HG03039 (cell line): ENCODE data around the gene SLC16A12.
"Not testable (repeated sequence)": the region's sequence is repeated elsewhere in the genome, so short reads cannot be mapped to it uniquely, and the experiment has no call there.

ENCODE experiments used
- ATAC-seq: cut with Tn5 transposase; IDR thresholded peaks from one replicate; pipeline ENCODE4 v1.9.1; 2021; ENCODE audit warnings: mild to moderate bottlenecking, moderate library complexity; ENCODE audit not compliant: unreplicated experiment

Gene SLC16A12

DNA sequence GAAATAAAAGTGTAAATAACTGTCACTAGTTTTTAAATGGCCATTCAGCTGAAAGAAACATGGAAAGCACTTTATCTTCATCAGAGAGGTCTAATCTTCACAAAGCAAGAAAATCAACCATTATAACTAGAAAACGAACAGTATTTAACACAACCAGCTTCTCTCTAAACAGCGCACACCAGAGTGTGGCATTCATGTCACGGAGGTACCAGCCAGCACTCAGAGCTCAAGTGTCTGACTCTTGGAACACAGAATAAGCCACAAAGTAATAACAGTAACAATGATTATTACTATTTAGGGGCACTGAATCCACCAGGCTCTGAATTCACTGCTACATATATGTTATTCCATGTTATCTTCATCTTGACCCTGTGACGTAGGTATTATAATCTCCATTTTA is 60.9 kb downstream of the SLC16A12 start:
- no peak for ATAC-seq

DNA sequence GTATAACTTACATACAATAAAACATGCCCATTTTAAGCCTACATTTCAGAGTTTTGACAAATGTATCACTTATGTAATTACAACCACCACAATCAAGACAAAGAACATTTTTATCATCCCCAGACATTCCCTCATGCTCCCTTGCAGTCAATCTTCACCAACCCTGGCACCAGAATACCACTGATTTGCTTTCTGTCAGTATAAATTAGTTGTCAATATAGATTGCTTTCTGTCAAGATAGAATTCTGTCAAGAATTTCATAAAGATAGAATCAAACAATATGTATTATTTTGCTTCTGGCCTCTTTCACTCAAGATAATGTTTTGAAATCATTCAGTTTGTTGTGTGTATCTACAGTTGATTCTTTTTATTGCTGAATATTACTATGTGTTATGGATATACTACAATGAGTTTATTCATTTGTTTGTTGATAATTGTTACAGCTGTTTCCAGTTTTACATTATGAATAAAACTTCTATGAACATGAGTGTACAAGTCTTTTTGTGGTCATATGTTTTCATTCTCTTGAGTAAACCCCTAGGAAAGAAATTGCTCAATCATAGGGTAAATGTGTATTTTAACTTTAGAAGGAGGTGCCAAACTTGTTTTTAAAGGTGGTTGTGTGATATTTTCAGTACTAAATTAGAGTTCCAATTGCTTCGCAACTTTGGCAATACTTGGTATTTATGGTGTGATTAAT is 64.1 kb downstream of the SLC16A12 start:
- no peak for ATAC-seq

DNA sequence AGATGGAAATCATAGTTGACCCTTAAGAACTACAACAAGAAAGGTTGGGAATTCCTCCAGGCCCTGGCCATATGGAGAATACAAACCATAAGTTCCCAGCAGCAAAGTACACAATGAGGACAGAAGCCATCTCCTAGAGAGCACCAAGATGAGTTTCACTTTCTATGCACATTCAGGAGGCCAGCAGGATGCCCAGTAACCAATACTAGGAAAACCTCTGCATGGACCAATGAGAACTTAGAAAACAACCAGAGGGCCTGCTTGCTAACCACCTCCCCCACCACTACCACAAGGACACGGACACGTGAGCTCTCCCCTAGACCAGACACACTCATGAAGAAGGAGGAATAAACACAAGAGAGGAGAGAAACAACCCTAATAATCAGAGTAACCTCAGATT is 64.8 kb downstream of the SLC16A12 start:
- no peak for ATAC-seq

DNA sequence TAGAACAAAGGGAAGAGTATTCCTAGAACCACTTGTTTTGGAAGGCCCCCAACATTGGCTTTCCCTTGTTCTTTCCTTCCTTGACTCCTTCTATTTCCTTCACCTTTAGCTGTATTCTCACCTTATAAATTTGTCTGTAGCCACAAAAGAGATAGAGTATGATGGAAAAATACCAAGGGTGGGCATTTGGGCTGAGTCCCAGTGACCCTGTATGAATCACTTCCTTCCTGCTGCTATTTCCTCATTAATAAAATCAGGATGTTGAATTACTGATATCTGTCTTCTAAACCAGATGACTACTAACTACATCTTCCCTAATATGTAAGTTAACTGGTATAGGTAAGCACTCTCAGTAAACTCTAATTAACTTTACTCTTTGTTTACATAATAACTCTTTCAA is 65.9 kb downstream of the SLC16A12 start:
- no peak for ATAC-seq

DNA sequence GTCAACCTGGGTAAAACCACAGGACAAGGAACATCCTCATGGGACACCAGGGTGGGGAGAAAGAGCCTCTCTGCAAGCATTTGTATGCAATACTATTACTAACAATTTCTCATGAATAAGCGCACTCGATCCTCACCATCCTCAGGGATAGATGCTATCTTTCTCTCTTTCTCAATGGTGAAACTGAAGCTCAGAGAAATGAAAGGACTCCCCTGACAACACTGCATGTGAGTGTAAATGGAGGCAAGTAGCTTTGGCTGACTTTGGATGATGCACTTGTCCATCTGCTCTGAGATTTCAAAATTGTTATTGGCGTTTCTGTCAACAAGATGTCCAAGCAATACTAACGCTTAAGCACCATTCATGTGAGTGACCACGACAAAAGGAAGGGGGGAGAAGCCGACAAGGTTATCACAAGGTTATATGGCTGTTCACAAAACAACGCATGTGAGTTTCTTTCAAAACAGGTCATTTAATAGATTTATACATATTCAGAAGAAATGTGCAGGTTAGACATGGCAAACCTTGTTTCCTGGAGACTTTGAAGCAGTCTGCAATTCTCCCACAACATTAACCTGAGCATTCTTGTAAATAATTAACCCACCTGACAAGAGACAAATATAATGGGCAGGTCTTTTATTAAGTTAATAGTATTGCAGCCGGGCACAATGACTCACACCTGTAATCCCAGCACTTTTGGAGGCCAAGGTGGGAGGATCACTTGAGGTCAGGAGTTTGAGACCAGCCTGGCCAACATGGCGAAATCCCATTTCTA is 67.0 kb downstream of the SLC16A12 start:
- ATAC-seq: no peak

DNA sequence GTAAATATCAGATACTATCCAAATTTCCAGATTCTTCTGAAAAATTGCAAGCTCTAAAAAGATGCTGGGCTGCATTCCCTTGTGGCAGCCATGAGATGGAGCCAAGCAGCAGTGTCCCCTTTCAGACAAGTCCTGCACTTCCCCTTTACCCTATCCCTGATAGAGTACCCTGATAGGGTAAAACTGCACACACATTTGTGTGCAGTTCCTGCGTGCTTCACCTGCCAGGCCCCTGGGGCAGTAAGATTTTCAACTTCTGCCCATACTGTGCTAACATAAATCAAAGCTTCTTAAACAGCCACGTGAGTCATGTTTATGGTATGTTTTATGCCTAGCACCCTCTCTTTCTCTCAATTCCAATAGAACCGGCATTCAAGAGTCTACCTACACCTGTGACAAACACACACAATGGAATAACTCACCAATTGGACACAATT is 68.8 kb downstream of the SLC16A12 start:
- no peak for ATAC-seq

DNA sequence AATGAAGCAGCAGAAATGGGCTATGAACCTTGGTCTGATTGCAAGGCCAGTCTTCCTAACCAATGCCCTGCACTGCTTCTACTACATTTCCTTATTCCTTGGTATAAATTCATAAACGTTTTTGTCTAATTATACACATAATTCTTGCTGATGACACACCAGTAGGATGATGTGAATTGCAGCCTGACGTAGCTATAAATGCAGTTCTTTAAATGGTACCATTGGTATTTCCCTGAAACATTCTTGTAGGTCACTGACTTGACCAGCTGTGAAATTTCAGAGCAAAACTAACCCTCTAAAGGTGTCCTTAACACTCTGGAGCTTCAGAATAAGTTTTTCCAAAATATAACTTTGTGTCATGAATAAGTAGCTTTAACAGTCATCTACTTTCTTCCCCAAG is 70.2 kb downstream of the SLC16A12 start:
- ATAC-seq: no peak

DNA sequence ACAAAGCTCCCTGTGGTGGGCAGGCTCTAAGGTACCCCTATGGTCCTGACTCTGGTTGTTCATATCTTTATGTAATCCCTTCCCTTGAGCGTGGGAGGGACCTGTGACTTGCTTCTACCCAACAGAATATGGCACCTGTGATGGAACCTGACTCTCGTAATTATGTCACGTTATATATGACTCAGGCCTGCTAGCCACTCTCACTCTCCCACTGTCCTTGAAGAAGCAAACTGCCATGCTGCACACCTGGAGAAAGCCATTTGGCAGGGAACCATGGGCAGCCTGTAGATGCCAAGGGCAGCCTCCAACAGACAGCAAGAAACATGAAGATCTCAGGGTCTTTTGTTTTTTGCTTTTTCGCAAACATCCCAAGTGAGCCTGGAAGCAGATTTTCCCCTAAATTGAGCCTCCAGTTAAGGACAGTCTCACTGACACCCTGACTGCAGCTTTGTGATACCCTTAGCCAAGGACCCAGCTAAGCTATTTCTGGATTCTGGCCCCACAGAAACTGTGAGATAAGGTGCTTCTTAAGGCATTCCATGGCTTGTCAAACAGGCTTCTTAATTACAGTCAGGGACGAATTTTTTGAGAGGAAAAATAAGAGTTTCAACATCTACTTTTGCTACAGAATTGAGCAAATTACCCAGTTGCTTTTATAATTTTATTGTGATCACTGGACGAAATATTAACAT is 71.4 kb downstream of the SLC16A12 start:
- no peak for ATAC-seq

DNA sequence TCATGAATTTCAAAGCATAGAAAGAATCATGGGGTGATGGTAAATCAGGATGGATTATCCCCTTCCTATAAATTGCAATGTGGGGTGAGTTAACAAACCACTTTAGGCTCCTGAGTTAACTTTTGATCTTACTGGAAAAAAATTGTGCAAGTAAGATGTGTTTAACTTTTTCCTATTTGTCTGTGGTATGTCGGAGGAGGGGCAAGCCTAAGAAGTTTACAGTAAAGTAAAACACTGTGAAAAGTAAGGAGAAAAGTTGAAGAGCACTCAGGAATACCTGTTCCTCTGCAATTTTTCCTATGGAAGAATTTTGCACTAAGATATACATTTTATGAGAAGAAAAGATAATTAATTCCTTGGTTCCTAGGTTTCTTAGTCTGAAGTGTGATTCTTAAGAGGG is 76.6 kb downstream of the SLC16A12 start:
- no peak for ATAC-seq

DNA sequence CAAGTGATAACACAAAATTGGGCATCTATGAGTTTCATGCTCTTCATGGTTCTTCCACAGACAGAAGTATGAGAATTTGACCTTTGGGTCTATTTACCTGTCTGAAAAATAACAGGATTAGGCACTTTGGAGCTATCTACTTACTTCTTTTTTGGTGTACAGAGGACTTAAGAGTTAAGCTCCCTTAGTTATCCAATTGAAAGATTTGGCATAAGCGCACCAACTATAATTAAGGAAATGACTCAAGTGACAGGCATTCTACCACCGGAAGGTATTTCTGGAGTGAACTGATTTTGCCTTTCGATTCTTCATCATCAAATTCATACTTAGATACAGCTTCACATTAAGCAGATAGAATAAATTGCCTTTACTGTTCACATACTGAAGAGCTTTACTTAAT is 77.1 kb downstream of the SLC16A12 start:
- no peak for ATAC-seq

DNA sequence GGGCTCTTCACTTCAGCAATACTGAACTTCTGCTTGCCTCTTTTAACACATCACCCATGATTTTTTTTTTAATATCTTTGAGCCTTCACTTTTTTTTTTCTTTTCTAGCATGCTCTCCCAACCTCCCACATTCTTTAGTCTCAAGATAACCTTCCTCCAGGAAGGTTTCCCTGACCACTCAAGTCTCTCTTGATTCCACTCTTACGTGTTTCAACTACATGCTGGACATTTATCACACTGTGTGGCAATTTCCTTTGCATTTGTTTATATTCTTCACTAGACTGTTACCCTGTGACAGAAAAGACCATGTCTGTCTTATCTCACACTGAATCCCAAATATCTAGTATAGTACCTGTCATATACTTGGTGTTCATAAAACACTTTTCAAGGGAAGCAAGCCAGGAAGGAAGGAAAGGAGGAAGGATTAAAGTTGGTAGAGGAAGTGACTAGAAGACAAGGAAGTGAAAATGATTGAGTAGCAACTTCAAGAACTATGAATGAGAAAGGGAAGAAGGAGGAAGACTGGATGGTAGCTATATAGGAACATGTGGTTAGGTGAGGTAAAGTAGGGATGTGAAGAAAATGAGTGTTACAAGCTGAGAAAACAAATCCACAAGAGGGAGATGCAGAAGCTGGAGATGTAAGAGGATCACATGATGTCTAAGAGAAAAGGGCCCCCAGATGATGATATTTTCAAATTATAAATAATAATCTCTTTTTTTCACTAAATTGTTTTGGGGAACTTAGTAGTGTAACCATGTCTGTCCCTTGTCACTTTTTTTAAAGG is 80.6 kb downstream of the SLC16A12 start:
- no peak for ATAC-seq

DNA sequence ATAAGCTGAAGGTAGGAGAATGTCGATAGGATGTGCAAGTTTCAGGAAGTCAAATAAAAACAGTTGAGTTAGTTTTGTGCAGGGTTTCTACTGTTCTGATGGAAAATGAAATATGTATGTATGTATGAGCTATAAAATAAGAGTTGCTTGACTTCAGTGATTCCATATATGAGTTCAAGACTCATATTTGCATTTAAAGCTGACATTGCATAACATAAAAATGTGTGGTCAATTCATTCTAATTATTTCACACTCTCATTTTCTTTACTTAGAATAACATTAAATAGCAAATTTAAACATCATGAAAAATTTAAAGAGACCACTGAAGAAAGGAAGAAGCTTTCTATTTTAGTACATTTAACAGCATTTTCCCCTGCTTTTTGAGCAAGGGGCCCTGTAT is 83.2 kb downstream of the SLC16A12 start:
- ATAC-seq: no peak

DNA sequence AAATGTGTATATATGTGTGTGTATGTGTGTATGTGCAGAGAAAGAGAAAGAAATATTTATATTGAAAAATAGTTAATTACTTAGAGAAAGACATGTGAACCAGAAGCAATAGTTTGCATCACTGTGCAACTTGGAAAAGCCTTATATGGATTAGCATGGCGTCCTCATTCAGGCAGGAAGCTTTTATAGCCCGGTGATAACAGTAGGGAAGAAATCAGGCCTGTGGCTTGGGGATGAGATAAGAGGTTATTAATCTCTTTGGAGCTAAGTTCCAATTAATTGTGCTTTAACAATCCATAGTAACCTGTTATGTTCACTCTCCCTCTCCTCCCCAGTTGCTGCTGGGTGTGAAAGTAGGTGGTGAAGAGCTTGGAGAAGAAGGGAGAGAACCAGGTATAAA is 84.5 kb downstream of the SLC16A12 start:
- no peak for ATAC-seq

DNA sequence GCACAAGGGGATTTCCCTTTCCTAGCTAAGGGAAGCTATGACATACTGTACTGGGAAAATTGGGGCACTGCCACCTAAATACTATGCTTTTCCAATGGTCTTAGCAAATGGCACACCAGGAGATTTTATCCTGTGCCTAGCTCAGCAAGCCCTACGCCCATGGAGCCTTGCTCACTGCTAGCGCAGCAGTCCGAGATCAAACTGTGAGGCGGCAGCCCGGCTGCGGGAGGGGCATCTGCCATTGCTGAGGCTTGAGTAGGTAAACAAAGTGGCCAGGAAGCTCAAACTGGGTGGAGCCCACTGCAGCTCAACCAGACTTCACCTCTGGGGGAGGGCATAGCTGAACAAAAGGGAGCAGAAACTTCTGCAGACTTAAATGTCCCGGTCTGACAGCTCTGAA is 90.6 kb downstream of the SLC16A12 start:
- not testable (repeated sequence) for ATAC-seq

DNA sequence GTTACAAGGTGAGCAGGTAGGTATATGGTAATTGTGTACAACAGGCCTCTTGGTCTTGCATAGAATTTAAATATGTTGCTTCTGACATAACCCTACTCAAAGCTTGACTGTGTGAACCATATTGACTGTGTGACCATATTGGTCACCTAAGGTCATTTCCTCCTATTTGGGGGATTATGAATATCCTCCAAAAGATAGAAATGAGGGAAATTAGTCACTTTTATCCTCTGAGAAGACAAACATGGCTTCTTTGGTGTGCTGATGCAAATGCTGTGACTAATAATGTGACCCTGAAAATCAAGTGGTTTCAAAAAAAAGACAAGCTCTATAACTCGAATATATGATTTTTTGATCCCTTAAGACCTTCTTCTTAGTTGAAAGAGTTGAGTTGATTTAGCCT is 93.1 kb downstream of the SLC16A12 start:
- ATAC-seq: no peak

DNA sequence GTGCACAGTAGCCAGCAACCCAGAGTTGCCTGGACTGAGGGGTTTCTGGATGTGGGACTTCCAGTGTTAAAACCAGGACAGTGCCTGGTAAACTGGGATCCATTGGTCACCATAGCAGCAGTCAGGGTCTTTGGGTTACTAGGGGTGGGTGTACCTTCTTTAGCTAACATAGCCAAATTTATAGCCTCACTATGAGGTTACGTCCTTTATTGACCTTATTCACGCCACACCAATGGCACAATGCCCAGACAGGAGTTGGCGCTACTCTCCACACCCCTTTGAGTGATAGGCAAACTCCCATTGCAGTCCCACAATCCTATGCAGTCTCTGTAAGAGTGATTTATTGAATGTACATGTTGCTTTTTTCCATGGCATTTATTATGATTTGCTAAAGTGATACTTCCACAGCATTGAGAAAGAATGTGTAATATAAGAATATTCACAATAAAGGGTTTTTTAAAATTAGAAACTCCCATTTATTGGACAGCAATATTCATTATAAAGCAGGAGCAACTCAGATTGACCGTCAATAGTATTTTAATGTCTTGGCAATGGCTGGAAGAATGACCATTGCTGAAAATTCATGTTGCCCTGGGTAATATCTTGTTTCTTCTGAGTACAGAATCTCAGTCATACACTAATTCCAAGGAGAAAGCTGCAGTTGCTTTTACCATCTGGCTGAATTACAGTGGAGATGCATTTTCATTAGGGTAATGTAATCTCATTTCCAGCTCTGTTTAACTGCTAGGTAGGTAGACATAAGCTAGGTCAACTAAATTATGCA is 95.0 kb downstream of the SLC16A12 start:
- no peak for ATAC-seq

DNA sequence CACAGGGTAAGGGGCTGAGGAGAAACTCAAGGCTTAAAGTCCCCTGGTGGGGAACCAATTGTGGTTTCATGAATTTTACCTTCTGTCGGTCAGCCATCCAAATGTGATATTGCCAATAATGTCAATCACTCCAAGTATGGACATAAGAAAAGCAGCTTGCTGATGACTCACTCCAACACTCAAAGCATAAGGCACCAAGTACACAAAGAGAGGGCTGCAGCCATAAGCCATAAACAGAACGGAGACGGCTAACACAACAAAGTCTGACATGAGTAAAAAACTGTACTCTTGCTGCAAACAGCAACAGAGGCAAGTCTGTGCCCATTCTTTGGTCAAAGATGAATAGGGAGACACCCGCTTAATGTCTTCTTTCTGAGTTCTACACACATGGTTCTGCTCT is 96.9 kb downstream of the SLC16A12 start:
- no peak for ATAC-seq

DNA sequence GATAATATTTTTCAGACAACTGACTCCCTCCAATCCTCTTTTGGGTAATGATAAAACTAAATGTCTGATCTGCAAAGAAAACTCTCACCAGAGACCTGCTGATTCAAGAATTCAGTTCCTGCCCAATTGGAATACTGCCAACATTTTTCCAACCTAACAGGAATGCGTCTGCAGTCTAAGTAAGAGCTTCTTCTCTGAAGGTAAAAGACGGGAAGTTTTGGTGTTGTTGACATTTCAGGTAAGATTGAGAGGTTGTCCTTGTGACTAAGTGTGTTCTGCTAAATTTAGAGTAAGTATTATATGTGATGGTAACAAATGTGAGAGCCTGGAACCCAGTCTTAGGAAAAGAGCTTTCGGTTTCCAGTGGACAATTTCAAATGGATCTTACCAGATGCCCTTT is 103.4 kb downstream of the SLC16A12 start:
- no peak for ATAC-seq

DNA sequence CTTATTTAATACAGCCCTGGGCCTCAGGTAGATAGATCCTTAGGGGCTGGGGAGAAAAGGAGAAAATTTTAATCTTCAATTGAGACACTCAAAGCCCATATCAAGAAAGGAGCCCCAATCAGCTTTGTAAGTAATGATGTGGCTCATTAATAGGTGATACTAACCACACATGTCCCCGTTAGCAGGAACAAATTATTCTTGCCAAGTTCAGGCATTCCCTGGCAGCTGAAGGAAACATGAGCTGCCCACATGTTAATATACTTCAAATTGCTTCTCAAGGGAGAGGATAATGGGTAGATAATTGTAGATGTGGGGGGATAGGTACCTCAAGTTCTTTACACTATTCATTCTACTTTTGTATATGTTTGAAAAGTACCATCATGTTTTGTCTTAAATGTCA is 106.5 kb downstream of the SLC16A12 start:
- no peak for ATAC-seq

DNA sequence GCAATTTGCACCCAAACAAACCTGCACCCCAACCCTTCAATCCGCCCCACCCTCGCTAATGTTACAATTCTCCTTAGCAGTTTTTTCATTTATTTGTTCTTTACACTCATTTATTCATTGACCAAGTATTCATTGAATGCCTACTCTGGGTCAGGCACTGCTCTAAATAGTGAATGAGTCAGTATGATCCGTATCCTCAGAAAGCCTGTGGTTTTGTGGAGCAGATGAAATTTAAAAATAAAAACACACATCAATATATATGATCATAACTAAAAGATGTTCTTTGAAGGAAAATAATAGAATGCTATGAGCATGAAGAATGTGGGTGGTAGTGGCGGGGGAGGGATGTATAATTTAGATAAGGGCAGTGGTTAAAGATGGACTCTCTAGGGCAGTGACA is 107.8 kb downstream of the SLC16A12 start:
- no peak for ATAC-seq
